K562 (cell line): Measurements from ENCODE around the gene EWSR1. TPM values are rescaled to one million over a fixed set of nuclear protein-coding genes. Genes with fewer than 3 reads are reported as not detected.

Source experiments
- ATAC-seq: fragments of 200-7000 bp; cut with Tn5 transposase; 3 replicates; pipeline ENCODE4 v1.9.1; 2020; ENCODE audit warnings: moderate library complexity
- Bru-seq: library from RNA; stranded (reverse); fragments of 400-500 nt; gene quantifications from one replicate; lab custom pipeline; 2021; lab: Mats Ljungman, UMichigan
- BruChase-seq, 2 experiments: library from RNA; stranded (reverse); fragments of 400-500 nt; gene quantifications; one replicate each; lab custom pipeline; 2021; lab: Mats Ljungman, UMichigan
- BruUV-seq: library from RNA; stranded (reverse); fragments of 400-500 nt; replicated peaks from 2 replicates; lab custom pipeline; 2021; lab: Mats Ljungman, UMichigan
- CTCF ChIA-PET: fragments of 300-600 bp; formaldehyde crosslinking; extraction: SDS; loops from one replicate; lab custom pipeline; 2021; ENCODE audit warnings: low intra/inter-chr PET ratio; lab: Yijun Ruan, JAX
- POLR2A ChIA-PET: fragments of 300-600, 350-650 bp; sonication (Branson Sonifier 250); formaldehyde crosslinking; extraction: SDS; loops from one replicate; lab custom pipeline; 2021; ENCODE audit warnings: antibody characterized with exemption, inconsistent platforms; lab: Yijun Ruan, JAX
- DNase-seq, 4 experiments: peaks; one replicate each; pipeline versions ENCODE4 v3.0.0 to v3.0.0-alpha.2; 2011 to 2018; ENCODE audit warnings: low spot score in 3 of 4, mixed read lengths in 3 of 4; ENCODE audit errors: extremely low read depth in 1 of 4
- FAIRE-seq: peaks from 2 replicates; lab custom pipeline; 2011; peaks lifted over from hg19 to GRCh38; lab: Jason Lieb, UNC
- H2AFZ ChIP-seq: 2 replicates; pipeline ENCODE4 v1.6.0; 2011; ENCODE audit warnings: low read depth, low read length, control low read depth, inconsistent platforms
- H3K27ac ChIP-seq: fragments of 200-600 bp; 3 replicates; pipeline ENCODE4 v1.8.0; 2011; ENCODE audit warnings: low read depth, mild to moderate bottlenecking, control low read depth, inconsistent platforms, low read length, moderate library complexity, mixed read lengths; ENCODE audit errors: extremely low read depth
- H3K27me3 ChIP-seq, 2 experiments: fragments of 300-600 bp in 1 of 2; 2 replicates in 1 of 2; 3 replicates in 1 of 2; pipeline versions ENCODE4 v1.6.0 to v1.8.0; 2011; ENCODE audit warnings: inconsistent platforms in 2 of 2, low read length in 2 of 2, mild to moderate bottlenecking in 1 of 2, mixed read lengths in 1 of 2, moderate library complexity in 1 of 2; ENCODE audit not compliant: control insufficient read depth in 2 of 2, insufficient read depth in 2 of 2
- H3K36me3 ChIP-seq: fragments of 300-600 bp; 3 replicates; pipeline ENCODE4 v1.8.0; 2011; ENCODE audit warnings: mild to moderate bottlenecking, low read length, inconsistent platforms; ENCODE audit not compliant: control insufficient read depth, insufficient read depth
- H3K4me1 ChIP-seq, 2 experiments: fragments of 200-600 bp in 1 of 2; replicated peaks in 1 of 2; 2 replicates in 1 of 2; 3 replicates in 1 of 2; pipeline versions ENCODE4 v1.5.1 to v1.8.0; 2011; ENCODE audit warnings: inconsistent platforms in 2 of 2, low read length in 2 of 2, mild to moderate bottlenecking in 1 of 2, mixed read lengths in 1 of 2, moderate library complexity in 1 of 2; ENCODE audit not compliant: control insufficient read depth in 2 of 2, insufficient read depth in 2 of 2
- H3K4me2 ChIP-seq: 2 replicates; pipeline ENCODE4 v1.6.1; 2011; ENCODE audit warnings: low read length, control low read depth, inconsistent platforms, mixed read lengths; ENCODE audit not compliant: insufficient read depth
- H3K4me3 ChIP-seq: fragments of 200-600 bp; sonication (generic), shearing (Covaris generic); 2 replicates; pipeline ENCODE4 v1.5.1; 2016; ENCODE audit warnings: control low read depth, inconsistent platforms
- H3K79me2 ChIP-seq: fragments of 200-600 bp; 3 replicates; pipeline ENCODE4 v1.8.0; 2011; ENCODE audit warnings: low read length, inconsistent platforms; ENCODE audit not compliant: control insufficient read depth, insufficient read depth
- H3K9ac ChIP-seq, 2 experiments: 2 replicates each; pipeline versions ENCODE4 v1.6.0 to v1.6.1; 2011; ENCODE audit warnings: low read depth in 2 of 2, low read length in 2 of 2, control low read depth in 1 of 2, inconsistent platforms in 1 of 2, mild to moderate bottlenecking in 1 of 2, mixed read lengths in 1 of 2; ENCODE audit not compliant: insufficient read depth in 1 of 2
- H3K9me1 ChIP-seq: one replicate; pipeline ENCODE4 v1.6.0; 2011; ENCODE audit warnings: inconsistent platforms, mild to moderate bottlenecking, low read length, moderate library complexity; ENCODE audit not compliant: control insufficient read depth, insufficient read depth
- H3K9me3 ChIP-seq: replicated peaks from 2 replicates; pipeline ENCODE4 v1.5.1; 2011; ENCODE audit warnings: low read depth, low read length, inconsistent platforms; ENCODE audit not compliant: control insufficient read depth, insufficient read depth
- H4K20me1 ChIP-seq: replicated peaks from 2 replicates; pipeline ENCODE4 v1.6.1; 2011; ENCODE audit warnings: low read length, inconsistent platforms, mixed read lengths; ENCODE audit not compliant: control insufficient read depth, insufficient read depth
- CC2D1A ChIP-seq: fragments of 450-650 bp; IDR thresholded peaks from 2 replicates; pipeline ENCODE4 v1.6.1; 2017; ENCODE audit warnings: mild to moderate bottlenecking
- FOXP4 ChIP-seq: sonication (generic); formaldehyde crosslinking; IDR thresholded peaks from 2 replicates; pipeline ENCODE4 v1.8.0; 2022; ENCODE audit warnings: mild to moderate bottlenecking, missing genetic modification reagents, borderline replicate concordance
- JUNB ChIP-seq: fragments of 450-650 bp; formaldehyde crosslinking; conservative IDR thresholded peaks from 2 replicates; pipeline ENCODE4 v1.4.0; 2020; ENCODE audit warnings: mild to moderate bottlenecking
- MYNN ChIP-seq, 2 experiments: sonication (generic); formaldehyde crosslinking in 1 of 2; IDR thresholded peaks; 2 replicates each; pipeline versions ENCODE4 v1.5.0 to v1.6.1; 2016 to 2020; ENCODE audit warnings: antibody characterized with exemption in 1 of 2, missing genetic modification reagents in 1 of 2
- NKRF ChIP-seq: fragments of 450-650 bp; IDR thresholded peaks from 2 replicates; pipeline ENCODE4 v1.6.1; 2016; ENCODE audit warnings: borderline replicate concordance
- WHSC1 ChIP-seq: IDR thresholded peaks from one replicate; pipeline ENCODE4 v1.6.1; 2012; ENCODE audit warnings: low read length, control low read depth, inconsistent platforms
- ZNF696 ChIP-seq: fragments of 250-450 bp; sonication (Bioruptor Pico); conservative IDR thresholded peaks from 2 replicates; pipeline ENCODE4 v1.4.0; 2020; ENCODE audit warnings: mild to moderate bottlenecking, moderate library complexity
- ZNF699 ChIP-seq: fragments of 250-450 bp; sonication (Bioruptor Pico); IDR thresholded peaks from 2 replicates; pipeline ENCODE4 v1.8.0; 2021; ENCODE audit warnings: mild to moderate bottlenecking, moderate library complexity; ENCODE audit not compliant: insufficient replicate concordance
- WGBS: fragments of 100-300 bp; shearing (Covaris generic); methylation state at CpG from one replicate; pipeline ENCODE4 v1.1.6; 2016; ENCODE audit warnings: low coverage, mixed read lengths; ENCODE audit not compliant: insufficient coverage; ENCODE audit errors: missing lambda C conversion rate; 5-methylcytosine and 5-hydroxymethylcytosine counted together
- in situ Hi-C: fragments of 300-500 bp; cut with MboI; formaldehyde crosslinking; loops from 4 replicates; pipeline ENCODE4 v1.15.0; 2018; ENCODE audit warnings: inconsistent platforms, mixed read lengths
- intact Hi-C: fragments of 100-400 bp; cut with micrococcal nuclease; formaldehyde crosslinking; loops from 2 replicates; pipeline ENCODE4 v1.14.2; 2022
- long read RNA-seq, 3 experiments: library from polyadenylated mRNA in 2 of 3; library from RNA in 1 of 3; unstranded in 2 of 3; stranded (forward) in 1 of 3; transcript quantifications; one replicate each; pipeline ENCODE4 v2.0.0, GENCODE V29; 2019 to 2022
- polyA minus RNA-seq, 3 experiments: library from RNA; depleted of rRNA, polyadenylated mRNA; stranded (reverse); fragments of >200 nt; gene quantifications; 2 replicates each; pipeline ENCODE4 v1.2.3, GENCODE V29; 2011
- polyA plus RNA-seq, 8 experiments: library from polyadenylated mRNA; depleted of rRNA in 4 of 8; stranded (reverse) in 5 of 8; unstranded in 3 of 8; fragments of >200 nt; fragmentation: Nextera tagmentation in 2 of 8; fragmentation: Illumina TruSeq in 1 of 8; extraction: Ambion mirVana in 2 of 8; extraction: Trizol in 1 of 8; gene quantifications; 2 replicates each; pipeline versions ENCODE4 v1.2.1 to v1.2.3, GENCODE V29; 2011 to 2014; ENCODE audit warnings: inconsistent platforms in 1 of 8, missing spikeins in 1 of 8
- total RNA-seq, 7 experiments: library from RNA; depleted of rRNA in 6 of 7; stranded (reverse); fragments of >200 nt in 6 of 7; fragmentation: Illumina TruSeq in 2 of 7; extraction: Trizol in 2 of 7; gene quantifications; 2 replicates each; pipeline versions ENCODE4 v1.2.1 to v1.2.3, GENCODE V29; 2011 to 2021; ENCODE audit warnings: low replicate concordance in 1 of 7

The EWSR1 gene
- 290 and 407 TPM in 2 replicates for total RNA-seq (2011; cell fraction: chromatin; rRNA removed; ENCODE audit: low replicate concordance)
- 162 and 182 TPM in 2 replicates for total RNA-seq (2011; cell fraction: nucleolus; rRNA removed)
- total RNA-seq (2011; cell fraction: nucleoplasm; rRNA removed) = 269 and 319 TPM in 2 replicates
- total RNA-seq (2014; rRNA removed) (283 and 302 TPM in 2 replicates), total RNA-seq (2014; rRNA removed; fragmentation: Illumina TruSeq; extraction: Trizol) (131 and 132 TPM in 2 replicates), total RNA-seq (2015; rRNA removed; fragmentation: Illumina TruSeq; extraction: Trizol) (172 and 181 TPM in 2 replicates), total RNA-seq (2021) (233 and 254 TPM in 2 replicates), polyA plus RNA-seq (2011; rRNA removed) (239 and 279 TPM in 2 replicates), polyA plus RNA-seq (2014; fragmentation: Illumina TruSeq; extraction: Trizol) (375 and 450 TPM in 2 replicates), polyA plus RNA-seq (2014; fragmentation: Nextera tagmentation; extraction: Ambion mirVana) (100 to 1,000 TPM in 1 of 2 experiments, 10 to 100 TPM in 1; 83.3 to 101 TPM), polyA plus RNA-seq (2014; rRNA removed) (245 and 263 TPM in 2 replicates), polyA minus RNA-seq (2011; rRNA and poly(A)+ RNA removed) (228 and 290 TPM in 2 replicates), Bru-seq, nascent RNA (percentile 95 among the genes with signal in this experiment), BruChase-seq, experiment 1, labeled RNA remaining after a 2-hour chase (percentile 97 among the genes with signal in this experiment), BruChase-seq, experiment 2, labeled RNA remaining after a 6-hour chase (percentile 98 among the genes with signal in this experiment)
- polyA plus RNA-seq (2011; cell fraction: cytosol; rRNA removed) = 452 and 650 TPM in 2 replicates
- polyA plus RNA-seq (2011; cell fraction: nucleus; rRNA removed) = 519 and 665 TPM in 2 replicates
- polyA plus RNA-seq (2012) = 205 and 340 TPM in 2 replicates
- 181 and 192 TPM in 2 replicates for polyA minus RNA-seq (2011; cell fraction: cytosol; rRNA and poly(A)+ RNA removed)
- polyA minus RNA-seq (2011; cell fraction: nucleus; rRNA and poly(A)+ RNA removed) = 106 and 173 TPM in 2 replicates
- long read RNA-seq, experiment 1, transcript EWSR1-215 (8 exons, 2,630 nt) = minor isoform, 8 of 1,395 reads
- long read RNA-seq, experiment 1, transcript EWSR1-207 (17 exons, 2,207 nt) = major isoform, 349 of 1,395 reads
- long read RNA-seq, experiment 1, transcript EWSR1-206 (17 exons, 2,654 nt) = minor isoform, 265 of 1,395 reads
- long read RNA-seq, experiment 1, partial matches to known transcripts = 624 of 1,395 reads
- long read RNA-seq, experiment 1, other reads (novel, unspliced or antisense) = 139 of 1,395 reads
- long read RNA-seq, experiment 2, transcript EWSR1-206 (17 exons, 2,654 nt) = minor isoform, 8 of 160 reads
- long read RNA-seq, experiment 2, transcript EWSR1-207 (17 exons, 2,207 nt) = major isoform, 9 of 160 reads
- long read RNA-seq, experiment 2, partial matches to known transcripts = 106 of 160 reads
- long read RNA-seq, experiment 2, other reads (novel, unspliced or antisense) = 31 of 160 reads
- long read RNA-seq, experiment 3, transcript EWSR1-206 (17 exons, 2,654 nt) = minor isoform, 128 of 380 reads
- long read RNA-seq, experiment 3, transcript EWSR1-207 (17 exons, 2,207 nt) = major isoform, 137 of 380 reads
- long read RNA-seq, experiment 3, partial matches to known transcripts = 55 of 380 reads
- long read RNA-seq, experiment 3, other reads (novel, unspliced or antisense) = 58 of 380 reads

GRCh38 chr22:29267858-29268510, at the start of gene EWSR1, which contains the start of gene RHBDD3:
Gene EWSR1 (plus strand): TSS chr22:29268268. CDS start chr22:29268337, 69 bp downstream.
Gene RHBDD3 (minus strand): TSS chr22:29267981. CDS start chr22:29265626, 2,355 bp downstream.
- H3K9ac ChIP-seq = peak within 1 kb of the TSS; percentile 100
- TF ChIP-seq WHSC1 = no peak
- no peak for TF ChIP-seq FOXP4 (CRISPR knock-in tag)
- no peak for TF ChIP-seq JUNB (CRISPR knock-in tag)
- TF ChIP-seq ZNF699 (CRISPR knock-in tag) = no peak
- no peak for TF ChIP-seq NKRF
- no peak for TF ChIP-seq ZNF696 (CRISPR knock-in tag)
- TF ChIP-seq CC2D1A = no peak
- TF ChIP-seq MYNN (IDR thresholded peaks at IDR 0.05) = no peak
- no peak for TF ChIP-seq MYNN (CRISPR knock-in tag; IDR thresholded peaks at IDR 0.05)

More at GRCh38 chr22:29267858-29268510, at the start of gene EWSR1, which contains the start of gene RHBDD3:
- BruUV-seq = no TSS peak
- ChIA-PET CTCF (no interaction called here), POLR2A (interaction anchor here (0.5 to 2.9 kb wide), 13 partner anchors 9 to 1918 kb away, joined by 3 to 10 read pairs (median 3); partner anchors contain the start of gene XBP1)
- peaks cover 24 to 31% of the 10 kb centered on the region in 2 experiments; a peak in 4 of 5 replicates for H3K4me1 ChIP-seq
- H2AFZ ChIP-seq = peak within 1 kb of the TSS; percentile 100
- peak within 1 kb of the TSS; percentile 100 for H3K27ac ChIP-seq
- DNase-seq (peak; percentile 81 to 96 (median 88)), ATAC-seq (peak; percentile 85), FAIRE-seq (peak; percentile 84)
- H3K79me2 ChIP-seq = peaks cover 74% of the 10 kb centered on the region
- in situ Hi-C loops (no loop called here), intact Hi-C loops (loop anchor here (10.0 kb wide), 1 partner anchor 383 kb away; the partner anchor contains the start of gene ZNRF3)
- peak within 1 kb of the TSS; percentile 96 for H3K4me2 ChIP-seq
- H3K9me3 ChIP-seq = no peaks in the 10 kb centered on the region
- H3K9me1 ChIP-seq = peaks cover 6% of the 10 kb centered on the region
- peak within 1 kb of the TSS; percentile 91 for H3K4me3 ChIP-seq
- H4K20me1 ChIP-seq = peaks cover 34% of the 10 kb centered on the region
- no peaks in the 10 kb centered on the region for H3K27me3 ChIP-seq
- WGBS = under 1% methylated on average over 51 of the region's 67 CpGs
- peaks cover 72% of the 10 kb centered on the region for H3K36me3 ChIP-seq
